NCI-H2029 treated with DMSO at 0.1 percent for 48 hours (cell line): ENCODE results near the gene EDRF1.
"Not testable (repeated sequence)": the region's sequence is repeated elsewhere in the genome, so short reads cannot be mapped to it uniquely, and the experiment has no call there.

Experiments
- DNase-seq: peaks from one replicate; lab custom pipeline; 2025; lab: John Stamatoyannopoulos, UW

The EDRF1 gene

DNA sequence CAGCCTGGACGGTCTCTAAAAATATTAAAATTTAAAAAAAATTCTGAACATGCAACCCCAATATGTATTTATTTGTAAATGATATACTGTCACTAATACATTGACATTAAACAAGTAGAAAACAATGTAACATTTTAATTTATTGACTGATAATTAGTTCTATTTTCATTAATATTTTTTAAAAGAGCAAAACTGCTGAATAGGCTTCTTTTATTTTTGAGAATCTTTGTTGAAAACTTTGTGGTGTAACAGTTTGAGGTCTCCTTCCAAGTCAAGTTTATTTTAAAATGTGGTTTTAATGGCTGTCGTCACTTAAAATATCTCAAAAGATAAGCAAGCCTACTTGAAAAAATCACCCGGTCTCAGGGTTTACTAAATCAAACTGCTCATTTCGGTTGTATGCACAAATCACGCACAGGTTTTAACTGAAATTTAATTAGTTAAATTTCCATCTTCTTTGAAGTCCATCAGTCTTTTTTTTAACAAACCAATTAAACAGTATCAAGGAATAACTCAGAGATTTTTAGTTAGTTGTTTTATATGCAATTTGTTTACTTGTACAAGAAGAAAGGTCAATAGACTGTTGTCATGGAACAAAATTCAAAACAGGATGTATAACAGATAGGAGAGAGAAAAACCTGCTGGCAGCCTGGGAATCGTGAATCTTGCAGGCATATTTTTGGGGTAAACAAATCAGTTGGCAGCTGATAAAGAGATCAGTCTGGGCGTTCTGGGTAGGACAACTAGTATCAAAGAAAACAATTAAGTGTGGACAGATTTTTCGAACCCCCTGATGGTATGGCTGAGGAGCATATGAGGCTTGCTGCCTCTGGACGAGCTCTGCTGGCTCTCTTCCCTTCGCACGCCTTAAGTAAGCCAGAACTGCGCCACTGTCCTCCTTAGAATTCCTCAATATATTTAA is 9.7 kb upstream of the EDRF1 start:
- DNase-seq: no peak

GRCh38 chr10:125711110-125711750 is 8.3 kb upstream of the EDRF1 start:
- DNase-seq: no peak

- not testable (repeated sequence) for DNase-seq
Measured at GRCh38 chr10:125714728-125715127, 4.8 kb upstream of the EDRF1 start.

DNA sequence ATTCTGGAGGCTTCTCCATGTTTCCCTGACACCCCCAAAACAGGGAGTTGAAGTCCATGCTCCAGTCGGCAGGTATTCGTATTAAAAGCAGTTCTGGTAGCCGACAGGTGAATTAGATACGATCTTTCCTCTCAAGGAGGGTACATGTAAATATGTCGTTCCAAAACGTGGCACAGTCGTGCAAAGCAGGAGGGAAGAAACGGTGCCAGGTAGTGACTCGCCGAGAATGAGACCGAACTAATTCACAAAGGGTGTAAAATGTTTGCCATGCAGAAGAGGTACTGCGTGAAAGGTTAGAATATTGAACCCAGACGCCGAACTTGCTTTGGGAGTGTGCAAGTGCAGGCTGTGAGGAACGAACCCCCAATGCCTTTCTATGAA is 483 bp downstream of the EDRF1 start:
- DNase-seq: no peak

DNA sequence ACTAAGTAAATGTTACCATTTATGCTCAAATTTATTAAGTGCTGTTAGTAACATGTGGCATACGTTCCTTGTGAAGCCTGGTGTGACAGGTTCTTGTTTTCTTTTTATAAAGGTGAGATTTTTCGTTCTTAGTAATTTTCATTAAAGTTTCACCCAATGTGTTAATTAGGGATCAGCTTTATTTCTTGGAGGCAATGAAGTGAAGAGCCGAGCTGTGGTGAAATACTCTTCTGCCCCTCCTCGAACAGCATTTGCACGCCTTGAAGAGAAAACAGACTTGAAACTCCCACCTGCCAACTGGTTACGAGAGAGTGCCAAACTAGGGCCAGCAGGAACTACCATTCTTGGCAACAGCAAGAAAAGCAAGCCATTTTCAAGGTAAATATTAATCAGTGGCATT is 1.5 kb downstream of the EDRF1 start:
- no peak for DNase-seq

DNA sequence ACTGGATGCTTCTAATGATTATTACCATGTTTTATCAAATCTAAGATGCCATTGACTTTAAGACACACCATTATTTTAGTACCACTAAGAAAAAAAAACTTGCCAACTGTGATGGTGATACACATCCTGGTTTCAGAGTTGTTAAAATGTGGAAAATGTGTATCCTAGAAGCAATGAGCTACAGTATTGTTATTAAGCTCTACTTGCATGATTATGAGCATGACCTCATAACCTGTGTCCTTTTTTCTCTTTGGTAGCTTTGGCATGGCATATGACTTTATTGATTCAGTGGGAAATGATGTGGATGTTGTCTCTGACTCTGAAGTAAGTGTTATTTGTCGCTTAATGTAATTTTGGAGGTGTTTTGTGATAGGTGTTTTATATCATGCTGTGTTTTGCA is 3.3 kb downstream of the EDRF1 start:
- no peak for DNase-seq

DNA sequence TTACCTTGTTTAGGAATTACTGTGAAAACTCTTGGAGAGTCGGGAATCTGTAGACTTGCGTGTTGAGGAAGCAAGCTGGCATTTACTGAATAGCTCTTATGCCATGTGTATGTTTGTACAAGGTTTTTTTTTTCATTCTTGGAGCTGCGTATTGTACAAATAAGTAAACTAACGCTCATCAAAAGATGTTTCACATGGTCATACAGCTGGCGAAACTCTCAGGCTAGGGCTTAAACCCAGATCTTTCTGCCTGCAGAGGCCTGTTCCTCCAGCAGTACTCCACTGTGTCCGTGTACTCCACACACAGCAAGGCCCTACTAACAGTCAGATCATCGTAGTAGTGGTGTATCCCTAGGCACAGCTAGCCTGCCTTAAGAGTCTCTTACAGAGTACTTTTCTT is 7.4 kb downstream of the EDRF1 start:
- no peak for DNase-seq

DNA sequence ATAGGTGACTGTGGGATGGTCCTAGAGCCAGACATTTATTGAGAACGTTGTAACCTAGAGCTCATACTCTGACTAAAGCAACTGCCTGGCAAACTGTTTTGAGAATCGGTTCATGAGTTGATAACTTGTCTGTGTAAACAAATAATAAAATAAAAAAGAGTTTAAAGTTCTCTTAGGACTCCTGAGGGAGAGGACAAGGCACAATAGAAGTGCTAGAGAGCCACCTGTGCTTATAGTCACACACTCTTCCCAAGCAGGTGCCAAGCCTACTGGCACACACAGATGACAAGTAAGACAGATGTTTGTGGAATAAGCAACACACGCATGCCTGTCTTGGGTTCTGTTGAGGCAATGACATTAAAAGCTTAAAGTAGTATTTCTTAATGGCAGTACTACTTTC is 7.9 kb downstream of the EDRF1 start:
- no peak for DNase-seq

DNA sequence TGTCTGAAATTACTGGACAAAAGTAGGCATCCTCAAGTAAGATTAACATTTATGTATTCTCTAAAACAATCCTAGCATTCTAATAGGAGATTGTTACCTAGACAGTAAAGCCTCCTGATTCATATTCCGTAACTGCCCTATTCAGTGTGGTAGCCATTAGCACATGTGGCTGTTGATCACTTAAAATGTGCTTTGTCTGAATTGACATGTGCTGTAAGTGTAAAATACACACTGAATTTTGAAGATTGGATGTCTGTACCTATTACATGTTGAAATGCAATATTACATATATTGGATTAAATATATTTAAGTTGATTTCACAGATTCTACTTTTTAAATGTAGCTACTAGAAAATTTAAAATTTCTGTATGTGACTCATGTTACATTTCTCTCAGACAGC is 14.6 kb downstream of the EDRF1 start:
- no peak for DNase-seq

GRCh38 chr10:125734823-125735222 is 15.3 kb downstream of the EDRF1 start:
- no peak for DNase-seq

GRCh38 chr10:125738206-125738605 is 18.7 kb downstream of the EDRF1 start:
- DNase-seq: no peak

DNA sequence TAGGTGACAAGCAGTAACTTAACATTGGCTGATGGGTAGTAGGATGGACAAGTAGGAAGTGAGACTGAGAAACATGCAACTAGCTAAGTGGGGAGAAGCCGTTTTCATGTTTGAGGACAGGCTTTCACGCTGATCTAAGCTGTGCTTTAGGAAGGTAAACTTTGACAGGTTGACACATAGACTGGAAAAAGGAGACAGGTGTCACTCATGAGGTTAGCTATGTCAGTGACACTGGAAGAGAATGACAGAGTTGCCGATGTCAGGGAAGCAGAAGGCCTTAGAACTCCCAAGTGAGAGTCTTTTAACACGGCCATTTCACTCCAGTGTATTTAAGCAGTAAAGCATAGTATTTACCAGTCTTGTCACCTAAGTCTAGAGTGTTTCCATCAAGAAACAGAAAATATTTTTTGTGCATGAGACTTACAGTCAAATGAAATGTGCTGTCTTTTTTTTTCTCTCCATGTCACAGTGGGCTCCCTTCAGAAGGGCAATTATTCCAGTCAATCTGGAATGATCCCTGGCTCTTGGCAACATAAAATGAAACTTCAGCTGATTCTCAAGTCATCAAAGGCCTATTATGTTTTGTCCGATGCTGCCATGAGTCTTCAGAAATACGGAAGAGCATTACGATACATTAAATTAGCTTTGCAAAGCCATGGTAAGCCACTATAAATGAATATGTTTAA is 20.6 kb downstream of the EDRF1 start:
- DNase-seq: no peak

DNA sequence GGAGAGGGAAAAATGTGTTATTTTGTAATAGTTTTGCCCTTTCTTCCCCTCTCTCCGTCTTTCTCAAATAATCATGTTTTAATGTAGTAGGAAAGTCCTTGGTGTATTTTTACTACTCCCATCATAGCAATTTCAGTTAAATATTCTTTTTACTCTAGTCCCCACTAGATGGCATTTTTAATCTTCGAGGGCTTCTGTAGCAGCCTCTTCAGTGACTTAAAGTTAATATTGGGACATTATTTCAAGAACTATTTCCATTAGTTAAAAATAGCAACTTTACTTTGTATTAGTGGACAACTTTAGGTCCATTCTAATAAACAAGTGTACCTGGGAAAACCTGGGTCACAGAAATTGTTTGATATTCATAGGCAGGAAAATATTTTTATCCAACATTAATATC is 23.0 kb downstream of the EDRF1 start:
- DNase-seq: no peak

DNA sequence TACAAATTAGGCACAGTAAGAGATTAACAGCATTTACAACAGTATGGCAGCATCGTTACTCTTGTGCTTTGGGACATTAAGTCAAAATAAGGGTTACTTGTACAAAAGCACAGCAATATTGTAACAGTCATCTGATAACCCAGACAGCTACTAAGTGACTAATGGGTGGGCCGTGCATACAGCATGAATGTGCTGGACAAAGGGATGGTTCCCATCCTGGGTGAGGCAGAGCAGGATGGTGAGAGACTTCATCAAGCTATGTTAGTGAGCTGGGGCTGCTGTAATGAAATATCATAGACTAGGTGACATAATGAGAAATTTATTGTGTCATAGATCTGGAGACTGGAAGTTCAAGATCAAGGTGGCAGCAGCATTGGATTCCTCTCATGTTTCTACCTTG is 25.4 kb downstream of the EDRF1 start:
- no peak for DNase-seq

DNA sequence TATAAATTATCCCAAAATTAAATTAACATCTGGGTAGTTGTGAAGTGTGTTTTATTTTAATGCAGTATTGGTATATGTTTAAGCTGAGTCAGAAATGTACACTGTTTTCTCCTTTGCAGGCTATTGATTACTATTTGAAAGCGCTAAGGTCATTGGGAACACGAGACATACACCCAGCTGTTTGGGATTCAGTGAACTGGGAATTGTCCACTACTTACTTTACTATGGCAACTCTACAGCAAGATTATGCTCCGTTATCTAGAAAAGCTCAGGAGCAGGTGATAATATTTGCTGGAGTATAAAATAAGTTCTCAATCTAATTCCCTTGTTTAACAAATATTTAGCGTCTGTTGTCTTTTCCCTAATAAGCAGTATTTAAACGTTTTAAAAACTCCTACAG is 27.9 kb downstream of the EDRF1 start:
- DNase-seq: no peak

DNA sequence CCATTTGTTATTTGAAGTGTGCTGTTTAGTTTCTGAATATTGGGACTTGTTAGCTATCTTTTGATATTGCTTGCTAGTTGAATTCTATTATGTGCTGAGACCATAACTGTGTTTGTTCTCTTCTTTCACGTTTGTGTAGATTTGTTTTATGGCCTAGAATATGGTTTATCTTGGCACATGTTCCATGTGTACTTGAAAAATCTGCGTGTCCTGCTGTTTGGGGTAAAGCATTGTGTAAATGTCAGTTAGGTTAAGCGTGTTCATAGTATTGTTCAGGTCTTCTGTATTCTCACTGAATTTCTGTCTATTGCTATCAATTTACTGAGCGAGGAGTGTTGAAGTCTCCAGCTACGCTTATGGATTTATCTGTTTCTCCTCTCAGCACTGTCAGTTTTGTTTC is 36.7 kb downstream of the EDRF1 start:
- peak; percentile 55 for DNase-seq

DNA sequence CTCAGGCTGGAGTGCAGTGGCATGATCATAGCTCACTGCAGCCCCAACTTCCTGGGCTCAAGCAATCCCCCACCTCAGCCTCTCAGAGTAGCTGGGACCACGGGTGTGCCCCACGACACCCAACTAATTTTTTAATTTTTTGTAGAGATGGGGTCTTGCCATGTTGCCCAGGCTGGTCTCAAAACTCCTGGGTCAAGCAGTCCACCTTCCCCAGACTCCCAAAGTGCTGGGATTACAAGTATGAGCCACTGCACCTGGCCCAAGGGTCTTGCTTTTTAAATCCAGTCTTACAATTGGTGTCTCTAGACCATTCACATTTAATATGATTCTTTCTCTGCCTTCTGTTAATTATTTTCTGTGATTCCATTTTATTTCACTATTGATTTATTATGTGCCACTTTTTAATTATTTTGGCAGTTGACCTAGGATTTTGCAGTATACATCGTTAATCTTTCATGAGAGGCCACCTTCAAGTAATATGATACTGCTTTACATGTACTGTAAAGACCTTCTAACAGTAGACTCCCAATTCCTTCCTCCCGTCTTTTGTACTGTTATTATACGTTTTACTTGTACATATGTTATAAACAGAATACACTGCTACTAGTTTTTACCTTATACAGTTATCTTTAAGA is 37.5 kb downstream of the EDRF1 start:
- no peak for DNase-seq

GRCh38 chr10:125757742-125758141 is 38.2 kb downstream of the EDRF1 start:
- no peak for DNase-seq

- DNase-seq: no peak
Measured at GRCh38 chr10:125761961-125762360, 42.5 kb downstream of the EDRF1 start.

DNA sequence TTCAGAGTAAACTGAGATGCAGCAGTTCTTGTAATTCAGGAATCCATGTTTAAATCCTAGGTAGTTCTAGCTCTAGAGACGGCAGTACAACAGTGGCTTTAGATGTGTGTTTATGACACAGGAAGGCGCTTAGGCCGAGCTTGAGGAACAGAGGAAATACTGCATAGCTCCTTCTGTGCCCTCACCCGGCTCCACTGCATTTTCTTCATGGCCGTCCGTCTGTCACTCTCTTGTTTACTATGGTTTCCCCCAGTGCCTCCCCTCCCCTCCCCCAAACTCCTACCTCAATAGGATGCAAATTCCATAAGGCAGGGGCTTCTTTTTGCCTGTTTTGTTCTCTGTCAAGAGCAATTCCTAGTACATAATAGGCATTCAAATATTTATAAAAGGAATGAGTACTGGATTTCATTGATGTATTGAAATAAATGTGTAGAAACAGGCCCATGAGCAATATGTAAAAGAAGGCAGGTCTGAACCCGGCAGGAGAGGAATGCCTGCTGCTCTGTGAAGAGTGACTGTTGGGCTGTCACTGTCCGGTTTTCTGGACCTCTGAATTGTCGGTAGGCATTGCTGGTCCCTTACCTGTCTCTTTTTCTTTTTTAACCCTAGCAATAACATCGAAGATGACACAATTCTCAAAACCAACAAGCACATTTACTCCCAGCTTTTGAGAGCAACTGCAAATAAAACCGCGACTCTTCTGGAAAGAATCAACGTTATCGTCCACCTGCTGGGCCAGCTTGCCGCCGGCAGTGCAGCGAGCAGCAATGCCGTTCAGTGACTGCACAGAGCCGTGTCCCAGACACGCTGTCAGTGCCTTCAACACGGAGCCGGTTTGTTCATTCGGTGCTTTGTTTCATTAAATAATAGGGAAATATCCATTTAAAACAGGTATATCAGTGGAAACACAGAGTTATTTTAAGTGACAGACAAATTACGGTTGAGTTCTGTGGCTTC is 43.5 kb downstream of the EDRF1 start:
- DNase-seq: no peak

- no peak for DNase-seq
Measured at GRCh38 chr10:125765835-125766234, 46.3 kb downstream of the EDRF1 start.
